Effector memory CD4-positive, alpha-beta T cell (primary cell): ENCODE results near the gene LAMTOR4.
"Not testable (repeated sequence)": the region's sequence is repeated elsewhere in the genome, so short reads cannot be mapped to it uniquely, and the experiment has no call there.

Experiments
- DNase-seq, 3 donors: peaks; one replicate each; pipeline ENCODE4 v3.0.0-alpha.2; 2020
- H3K27ac ChIP-seq: 2 replicates; pipeline ENCODE4 v1.7.0; 2013; ENCODE audit warnings: mild to moderate bottlenecking, low read length, moderate library complexity; ENCODE audit not compliant: insufficient read depth, poor library complexity, severe bottlenecking
- H3K27me3 ChIP-seq: replicated peaks from 2 replicates; pipeline ENCODE4 v1.7.0; 2013; ENCODE audit warnings: mild to moderate bottlenecking, low read length; ENCODE audit not compliant: insufficient read depth, control insufficient read depth, poor library complexity, severe bottlenecking
- H3K36me3 ChIP-seq: 2 replicates; pipeline ENCODE4 v1.7.0; 2013; ENCODE audit warnings: mild to moderate bottlenecking, low read length, moderate library complexity; ENCODE audit not compliant: control insufficient read depth, insufficient read depth
- H3K4me1 ChIP-seq: 2 replicates; pipeline ENCODE4 v1.7.0; 2013; ENCODE audit warnings: low read length, mild to moderate bottlenecking; ENCODE audit not compliant: control insufficient read depth, insufficient read depth, poor library complexity, severe bottlenecking
- H3K4me3 ChIP-seq: 2 replicates; pipeline ENCODE4 v1.7.0; 2013; ENCODE audit warnings: low read length, low read depth, mild to moderate bottlenecking; ENCODE audit not compliant: insufficient read depth, poor library complexity, severe bottlenecking
- H3K9me3 ChIP-seq: 2 replicates; pipeline ENCODE4 v1.7.0; 2013; ENCODE audit warnings: mild to moderate bottlenecking, low read length, moderate library complexity; ENCODE audit not compliant: control insufficient read depth

The LAMTOR4 gene

DNA sequence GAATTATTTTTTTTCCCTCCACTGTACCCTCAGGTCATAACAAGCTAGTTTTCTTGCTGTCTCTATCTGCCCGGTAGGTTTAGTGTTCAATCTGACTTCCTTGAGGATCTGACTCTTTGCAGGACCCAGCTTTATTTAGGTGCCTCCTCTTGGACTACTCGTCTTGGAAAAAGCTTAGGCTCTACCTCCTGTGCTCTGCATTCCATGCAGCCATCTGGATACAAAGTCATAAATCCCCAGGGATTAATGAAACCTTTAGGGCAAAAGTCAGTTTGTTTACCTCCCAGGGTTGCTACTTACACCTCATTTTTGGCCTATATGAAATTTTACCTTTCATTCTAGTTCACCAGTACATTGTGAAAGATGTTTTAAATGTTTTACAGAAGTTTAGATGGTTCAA, 37.0 kb downstream of the LAMTOR4 start:
- Histone ChIP-seq H3K4me3 (no peak overlapping the region), H3K9me3 (no peaks in the 10 kb centered on the region), H3K36me3 (no peaks in the 10 kb centered on the region), H3K27ac (no peak overlapping the region), H3K27me3 (no peaks in the 10 kb centered on the region), H3K4me1 (peaks cover 3% of the 10 kb centered on the region)
- no peak for DNase-seq

DNA sequence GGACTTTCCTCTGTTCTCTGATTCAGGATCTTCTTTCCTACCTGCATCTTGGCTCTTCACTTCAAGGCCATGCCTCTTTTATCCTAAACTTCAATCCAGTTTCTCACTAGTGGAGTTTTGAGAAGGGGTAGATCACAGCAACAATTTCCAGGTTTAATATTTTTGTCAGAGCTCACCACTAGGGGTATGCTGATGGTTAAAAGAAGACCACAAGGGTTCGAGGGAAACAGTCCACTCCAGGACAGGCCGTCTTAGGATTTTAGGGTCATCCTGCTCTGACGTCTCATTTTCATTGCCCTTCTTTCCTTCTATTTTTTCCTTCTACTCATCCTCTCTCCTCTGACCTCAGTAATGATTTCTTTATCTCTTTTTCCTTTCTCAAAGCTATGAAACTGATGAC, 40.3 kb downstream of the LAMTOR4 start:
- H3K36me3 ChIP-seq = no peaks in the 10 kb centered on the region
- no peaks in the 10 kb centered on the region for H3K27me3 ChIP-seq
- no peaks in the 10 kb centered on the region for H3K4me1 ChIP-seq
- DNase-seq = no peak
- no peak overlapping the region for H3K4me3 ChIP-seq
- H3K27ac ChIP-seq = no peak overlapping the region
- no peaks in the 10 kb centered on the region for H3K9me3 ChIP-seq

DNA sequence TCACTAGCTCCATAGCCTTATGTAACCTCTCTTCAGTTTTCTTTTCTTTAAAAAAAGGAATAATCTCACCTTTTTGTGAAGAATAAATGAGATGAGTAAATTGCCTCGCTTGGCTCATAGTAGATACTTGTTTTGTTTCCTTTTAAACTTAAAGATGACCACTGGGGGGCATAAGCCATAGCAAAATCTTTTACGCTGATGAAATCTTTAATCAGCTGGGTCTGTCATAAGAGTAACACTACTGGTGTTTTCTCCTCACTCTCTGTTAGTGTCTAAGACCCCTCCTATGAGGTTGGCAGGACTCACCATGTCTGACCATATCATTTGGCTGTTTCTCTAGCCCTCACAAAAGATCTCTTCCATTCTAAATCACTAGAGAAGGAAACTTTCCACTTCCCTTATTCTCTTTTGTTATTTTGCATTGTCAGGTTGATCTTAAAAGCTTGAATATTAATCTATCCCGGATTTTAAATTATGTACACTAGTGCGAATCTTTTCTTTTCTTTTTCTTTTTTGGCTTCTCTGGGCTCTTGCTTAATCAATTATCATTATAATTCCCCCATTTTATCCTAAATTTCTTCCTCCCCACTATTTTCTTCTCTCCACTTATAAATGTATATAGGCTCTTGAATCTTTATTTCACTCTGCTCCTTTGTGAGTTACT, 41.5 kb downstream of the LAMTOR4 start:
- no peak for DNase-seq
- no peak overlapping the region for H3K4me3 ChIP-seq
- no peaks in the 10 kb centered on the region for H3K36me3 ChIP-seq
- H3K4me1 ChIP-seq = no peaks in the 10 kb centered on the region
- no peaks in the 10 kb centered on the region for H3K9me3 ChIP-seq
- H3K27me3 ChIP-seq = no peaks in the 10 kb centered on the region
- no peak overlapping the region for H3K27ac ChIP-seq

DNA sequence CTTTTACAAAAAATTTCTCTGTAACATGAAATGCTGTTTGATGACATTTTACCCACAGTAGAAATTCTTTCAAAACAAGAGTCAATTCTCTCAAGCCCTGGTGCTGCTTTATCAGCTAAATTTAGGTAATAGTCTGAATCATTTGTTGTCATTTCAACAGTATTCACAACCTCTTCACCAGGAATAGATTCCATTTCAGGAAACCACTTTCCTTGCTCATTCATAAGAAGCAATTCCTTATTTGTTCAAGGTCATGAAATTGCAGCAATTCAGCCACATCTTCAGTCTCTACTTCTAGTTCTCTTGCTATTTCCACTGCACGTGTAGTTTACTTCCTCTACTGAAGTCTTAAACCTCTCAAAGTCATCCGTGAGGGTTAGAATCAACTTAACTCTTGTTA, 43.1 kb downstream of the LAMTOR4 start:
- no peaks in the 10 kb centered on the region for H3K27me3 ChIP-seq
- no peak for DNase-seq
- H3K4me3 ChIP-seq = no peak overlapping the region
- no peaks in the 10 kb centered on the region for H3K36me3 ChIP-seq
- H3K27ac ChIP-seq = no peak overlapping the region
- H3K4me1 ChIP-seq = no peaks in the 10 kb centered on the region
- no peaks in the 10 kb centered on the region for H3K9me3 ChIP-seq

DNA sequence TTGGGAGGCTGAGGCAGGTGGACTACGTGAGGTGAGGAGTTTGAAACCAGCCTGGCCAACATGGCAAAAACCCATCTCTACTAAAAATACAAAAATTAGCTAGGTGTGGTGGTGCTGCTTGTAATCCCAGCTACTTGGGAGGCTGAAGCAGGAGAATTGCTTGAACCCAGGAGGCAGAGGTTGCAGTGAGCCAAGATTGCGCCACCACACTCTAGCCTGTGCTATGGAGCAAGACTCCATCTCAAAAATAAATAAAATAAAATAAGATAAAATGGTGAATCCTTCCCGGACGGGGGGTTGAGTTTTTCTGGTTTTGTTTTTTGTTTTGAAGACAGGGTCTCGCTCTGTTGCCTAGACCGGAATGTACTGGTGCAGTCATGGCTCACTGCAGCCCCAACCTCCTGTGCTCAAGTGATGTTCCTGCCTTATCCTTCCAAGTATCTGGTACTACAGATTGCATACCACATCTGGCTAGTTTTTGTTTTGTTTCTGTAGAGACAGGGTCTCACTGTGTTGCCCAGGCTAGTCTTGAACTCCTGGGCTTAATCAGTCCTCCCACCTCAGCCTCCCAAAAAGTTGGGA, 43.7 kb downstream of the LAMTOR4 start:
- not testable (repeated sequence) for H3K27me3 ChIP-seq, H3K4me3 ChIP-seq, DNase-seq, H3K9me3 ChIP-seq, H3K4me1 ChIP-seq, H3K36me3 ChIP-seq, H3K27ac ChIP-seq

DNA sequence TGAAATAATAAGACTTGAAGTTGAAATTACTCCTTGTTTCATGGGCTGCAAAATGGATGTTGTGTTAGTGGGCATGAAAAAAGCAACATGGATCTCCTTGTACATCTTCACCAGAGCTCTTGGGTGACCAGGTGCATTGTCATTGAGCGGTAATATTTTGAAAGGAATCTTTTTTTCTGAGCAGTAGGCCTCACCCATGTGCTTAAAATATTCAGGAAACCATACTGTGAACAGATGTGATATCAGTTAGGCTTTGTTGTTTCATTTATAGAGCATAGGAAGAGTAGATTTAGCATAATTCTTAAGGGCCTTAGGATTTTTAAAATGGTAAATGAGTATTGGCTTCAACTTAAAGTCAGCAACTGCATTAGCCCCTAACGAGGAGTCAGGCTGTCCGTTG, 44.3 kb downstream of the LAMTOR4 start:
- Histone ChIP-seq H3K27ac (no peak overlapping the region), H3K9me3 (no peaks in the 10 kb centered on the region), H3K4me3 (no peak overlapping the region), H3K27me3 (no peaks in the 10 kb centered on the region), H3K36me3 (no peaks in the 10 kb centered on the region), H3K4me1 (no peaks in the 10 kb centered on the region)
- DNase-seq = no peak

DNA sequence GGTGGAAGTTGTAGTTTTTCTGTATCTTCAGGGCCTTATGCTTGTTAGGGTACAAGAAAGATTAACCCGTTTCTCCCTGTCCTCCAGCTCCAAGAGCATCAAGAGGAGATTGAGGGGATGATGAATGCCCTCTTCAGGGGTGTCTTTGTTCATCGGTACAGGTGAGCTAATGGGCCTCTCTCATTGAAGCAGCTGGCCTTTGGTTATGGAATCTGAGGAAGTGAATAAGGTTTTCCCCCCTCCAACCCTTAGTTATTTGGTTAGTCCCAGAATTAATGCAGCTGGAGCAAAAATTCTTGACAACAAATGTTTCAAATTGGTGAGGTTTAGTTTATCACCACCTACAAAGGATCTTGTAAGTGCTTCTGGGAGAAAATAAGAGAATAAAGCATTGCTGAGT, 46.5 kb downstream of the LAMTOR4 start:
- no peak overlapping the region for H3K4me3 ChIP-seq
- H3K27ac ChIP-seq = no peak overlapping the region
- H3K27me3 ChIP-seq = no peaks in the 10 kb centered on the region
- no peaks in the 10 kb centered on the region for H3K36me3 ChIP-seq
- DNase-seq = no peak
- H3K4me1 ChIP-seq = no peaks in the 10 kb centered on the region
- H3K9me3 ChIP-seq = no peaks in the 10 kb centered on the region

DNA sequence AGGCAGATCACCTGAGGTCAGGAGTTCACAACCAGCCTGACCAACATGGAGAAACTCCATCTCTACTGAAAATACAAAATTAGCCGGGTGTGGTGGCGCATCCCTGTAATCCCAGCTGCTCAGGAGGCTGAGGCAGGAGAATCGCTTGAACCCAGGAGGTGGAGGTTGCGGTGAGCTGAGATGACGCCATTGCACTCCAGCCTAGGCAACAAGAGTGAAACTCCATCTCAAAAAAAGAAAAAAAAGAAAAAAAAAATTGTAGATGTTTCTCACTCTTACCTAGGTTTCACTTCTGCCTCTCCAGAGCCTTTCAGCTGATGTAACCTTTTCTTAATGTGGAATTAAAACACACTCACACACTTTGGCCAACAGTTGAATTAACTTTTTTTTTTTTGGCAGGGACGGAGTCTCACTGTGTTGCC, 47.2 kb downstream of the LAMTOR4 start:
- H3K4me1 ChIP-seq, H3K9me3 ChIP-seq, H3K27me3 ChIP-seq, H3K36me3 ChIP-seq, H3K27ac ChIP-seq, DNase-seq, H3K4me3 ChIP-seq: not testable (repeated sequence)

DNA sequence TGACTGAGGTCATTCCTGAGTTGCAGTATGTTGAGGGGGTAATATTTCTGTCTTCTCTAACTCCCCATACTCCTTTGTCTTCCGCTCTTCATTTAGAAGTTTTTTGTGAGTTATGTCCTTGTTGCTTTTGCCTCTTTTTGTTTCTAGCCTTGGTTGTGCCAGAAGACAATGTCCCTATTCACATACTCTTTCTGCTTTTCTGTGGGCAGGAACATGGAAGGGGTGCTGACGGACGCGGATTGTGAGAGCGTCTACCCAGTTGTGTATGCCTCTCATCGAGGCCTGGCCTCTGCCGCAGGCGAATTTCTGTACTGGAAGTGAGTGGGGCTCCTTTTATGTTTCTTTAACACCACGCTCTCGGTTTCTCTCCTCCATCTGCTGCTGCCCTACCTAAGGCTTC, 49.5 kb downstream of the LAMTOR4 start:
- Histone ChIP-seq H3K4me1 (no peaks in the 10 kb centered on the region), H3K36me3 (no peaks in the 10 kb centered on the region), H3K27ac (no peak overlapping the region), H3K9me3 (no peaks in the 10 kb centered on the region), H3K27me3 (no peaks in the 10 kb centered on the region), H3K4me3 (no peak overlapping the region)
- no peak for DNase-seq

DNA sequence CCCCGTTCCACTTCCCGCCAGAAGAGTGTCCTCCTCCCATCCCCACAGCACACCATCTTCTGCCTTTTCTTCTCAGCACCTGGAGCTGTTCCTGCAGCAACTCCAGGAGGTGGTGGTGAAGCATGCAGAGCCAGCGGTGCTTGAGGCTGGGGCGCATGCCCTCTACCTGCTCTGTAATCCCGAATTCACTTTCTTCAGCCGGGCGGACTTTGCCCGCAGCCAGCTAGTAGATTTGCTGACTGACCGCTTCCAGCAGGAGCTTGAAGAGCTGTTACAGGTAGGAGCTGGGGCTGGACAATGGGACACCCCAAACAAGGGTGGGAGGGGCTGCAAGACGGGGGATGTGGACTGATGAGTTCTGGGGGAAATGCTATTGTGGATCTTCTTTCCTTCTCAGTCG, 52.0 kb downstream of the LAMTOR4 start:
- Histone ChIP-seq H3K4me1 (no peaks in the 10 kb centered on the region), H3K27ac (no peak overlapping the region), H3K36me3 (no peaks in the 10 kb centered on the region), H3K27me3 (no peaks in the 10 kb centered on the region), H3K9me3 (no peaks in the 10 kb centered on the region), H3K4me3 (no peak overlapping the region)
- DNase-seq = no peak
